Neural cell (in vitro differentiated cells): ENCODE data around the gene GIMD1.

Experiments
- CTCF ChIP-seq: fragments of 450-650 bp; IDR thresholded peaks from 2 replicates; pipeline ENCODE4 v1.5.1; 2014; ENCODE audit warnings: antibody characterized with exemption, mild to moderate bottlenecking, moderate library complexity; ENCODE audit not compliant: poor library complexity, severe bottlenecking
- EZH2 ChIP-seq: fragments of 200-600, 300-800 bp; shearing (Covaris generic), sonication (generic); IDR thresholded peaks from 2 replicates; pipeline ENCODE4 v1.6.1; 2014; ENCODE audit warnings: antibody characterized with exemption, low read length, borderline replicate concordance, mild to moderate bottlenecking; ENCODE audit not compliant: insufficient read depth, poor library complexity, severe bottlenecking
- POLR2AphosphoS5 ChIP-seq: IDR thresholded peaks from 2 replicates; pipeline ENCODE4 v1.6.1; 2012
- RAD21 ChIP-seq: fragments of 450-650 bp; conservative IDR thresholded peaks from 2 replicates; pipeline ENCODE4 v1.6.1; 2014; ENCODE audit warnings: antibody characterized with exemption, mild to moderate bottlenecking, moderate library complexity

GRCh38 chr4:106367072-106367471 lies 1.5 kb downstream of the GIMD1 start:
- no peak for TF ChIP-seq CTCF
- TF ChIP-seq EZH2 = no peak
- no peak for TF ChIP-seq RAD21
- no peak for TF ChIP-seq POLR2AphosphoS5
